ENCODE results near the gene MRPS23.

MRPS23 gene

GRCh38 chr17:57832314-57833178 is 17.3 kb downstream of the MRPS23 start:
- Histone ChIP-seq H2AFZ (ENCODE audit: low read length) (no peak overlapping the region), H3K9me2 (ENCODE audit: low read depth, low read length) (no peaks in the 10 kb centered on the region), H3K9me3 (ENCODE audit: low read length) (no peaks in the 10 kb centered on the region), H3K4me3 (ENCODE audit: low read depth, low read length, poor library complexity, severe bottlenecking) (no peak overlapping the region), H3K27ac (ENCODE audit: low read depth, low read length, poor library complexity, severe bottlenecking) (no peak overlapping the region), H3K9ac (ENCODE audit: low read length) (no peak overlapping the region; the same call in 1 of the 2 replicates), H3K36me3 (ENCODE audit: insufficient read depth, low read length) (peaks cover 6% of the 10 kb centered on the region), H3K79me2 (ENCODE audit: insufficient read depth, low read length) (no peaks in the 10 kb centered on the region), H3K4me1 (ENCODE audit: insufficient read depth, low read length, severe bottlenecking) (peaks cover 6% of the 10 kb centered on the region), H3K4me2 (ENCODE audit: low read length) (peak overlapping the region; percentile 58; the same call in 1 of the 2 replicates), H3F3A (ENCODE audit: insufficient read depth, low read length) (no peaks in the 10 kb centered on the region), H3K27me3 (ENCODE audit: insufficient read depth, low read length) (no peaks in the 10 kb centered on the region), H4K20me1 (ENCODE audit: insufficient read depth, low read length) (no peaks in the 10 kb centered on the region)
- TF ChIP-seq EZH2 (IDR thresholded peaks at IDR 0.05; ENCODE audit: borderline replicate concordance, low read length): no peak
- TF ChIP-seq CTCF (IDR thresholded peaks at IDR 0.05; ENCODE audit: low read length): no peak

- Histone ChIP-seq H3F3A (ENCODE audit: insufficient read depth, low read length) (no peaks in the 10 kb centered on the region), H2AFZ (ENCODE audit: low read length) (no peak overlapping the region), H3K4me1 (ENCODE audit: insufficient read depth, low read length, severe bottlenecking) (peaks cover 6% of the 10 kb centered on the region), H3K27ac (ENCODE audit: low read depth, low read length, poor library complexity, severe bottlenecking) (no peak overlapping the region), H3K36me3 (ENCODE audit: insufficient read depth, low read length) (no peaks in the 10 kb centered on the region), H3K4me2 (ENCODE audit: low read length) (no peak overlapping the region), H3K9me2 (ENCODE audit: low read depth, low read length) (no peaks in the 10 kb centered on the region), H3K9ac (ENCODE audit: low read length) (no peak overlapping the region), H3K9me3 (ENCODE audit: low read length) (no peaks in the 10 kb centered on the region), H3K27me3 (ENCODE audit: insufficient read depth, low read length) (no peaks in the 10 kb centered on the region), H4K20me1 (ENCODE audit: insufficient read depth, low read length) (no peaks in the 10 kb centered on the region), H3K79me2 (ENCODE audit: insufficient read depth, low read length) (no peaks in the 10 kb centered on the region), H3K4me3 (ENCODE audit: low read depth, low read length, poor library complexity, severe bottlenecking) (no peak overlapping the region)
- no peak for TF ChIP-seq CTCF (IDR thresholded peaks at IDR 0.05; ENCODE audit: low read length)
- TF ChIP-seq EZH2 (IDR thresholded peaks at IDR 0.05; ENCODE audit: borderline replicate concordance, low read length): no peak
Observed at GRCh38 chr17:57830880-57831279, 19.0 kb downstream of the MRPS23 start.

- Histone ChIP-seq H3K27me3 (ENCODE audit: insufficient read depth, low read length) (no peaks in the 10 kb centered on the region), H4K20me1 (ENCODE audit: insufficient read depth, low read length) (no peaks in the 10 kb centered on the region), H3K4me3 (ENCODE audit: low read depth, low read length, poor library complexity, severe bottlenecking) (no peak overlapping the region), H3K27ac (ENCODE audit: low read depth, low read length, poor library complexity, severe bottlenecking) (no peak overlapping the region), H3K36me3 (ENCODE audit: insufficient read depth, low read length) (no peaks in the 10 kb centered on the region), H3K9me3 (ENCODE audit: low read length) (no peaks in the 10 kb centered on the region), H2AFZ (ENCODE audit: low read length) (no peak overlapping the region), H3F3A (ENCODE audit: insufficient read depth, low read length) (no peaks in the 10 kb centered on the region), H3K9me2 (ENCODE audit: low read depth, low read length) (no peaks in the 10 kb centered on the region), H3K79me2 (ENCODE audit: insufficient read depth, low read length) (no peaks in the 10 kb centered on the region), H3K4me1 (ENCODE audit: insufficient read depth, low read length, severe bottlenecking) (no peaks in the 10 kb centered on the region), H3K4me2 (ENCODE audit: low read length) (no peak overlapping the region), H3K9ac (ENCODE audit: low read length) (no peak overlapping the region)
- no peak for TF ChIP-seq CTCF (IDR thresholded peaks at IDR 0.05; ENCODE audit: low read length)
Observed at GRCh38 chr17:57823469-57824401, 26.1 kb downstream of the MRPS23 start.
